ENCODE measurements around the gene POLH. TPM values are rescaled to one million over a fixed set of nuclear protein-coding genes. Genes with fewer than 3 reads are reported as not detected.

Gene POLH
- total RNA-seq, 1 experiment from 2014 or later = 8.2 TPM

DNA sequence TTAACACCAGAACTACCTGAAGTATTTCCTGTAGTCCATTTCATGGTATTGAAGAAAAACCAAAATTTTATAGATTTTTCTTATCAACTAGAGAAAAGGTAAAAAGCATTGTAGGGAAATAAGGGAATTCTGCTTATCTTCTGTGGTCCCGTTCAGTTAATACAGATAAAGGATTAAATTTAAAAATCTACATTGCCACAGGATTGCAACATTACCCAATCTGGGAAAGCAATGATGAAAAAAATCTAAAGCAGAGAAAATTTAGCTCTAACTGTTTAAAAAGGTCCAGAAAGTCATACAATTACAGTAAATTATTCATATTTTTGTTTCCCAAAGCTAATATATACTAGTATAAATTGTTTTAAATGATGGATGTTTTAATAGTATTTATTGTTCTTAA is 18.0 kb downstream of the POLH start:
- POLR2A ChIA-PET (ENCODE audit: unreplicated experiment) = no interaction called here
- no peak for ATAC-seq
- no peaks in the 10 kb centered on the region for H3K9me2 ChIP-seq (replicated peaks; ENCODE audit: low read length)
- no peak for DNase-seq
- H3K4me3 ChIP-seq (ENCODE audit: low read length) = no peak overlapping the region
- no peaks in the 10 kb centered on the region for H3K4me1 ChIP-seq (ENCODE audit: insufficient read depth, low read length)
- H3F3A ChIP-seq (ENCODE audit: low read length, unreplicated experiment) = no peaks in the 10 kb centered on the region
- H4K20me1 ChIP-seq (ENCODE audit: low read length) = no peaks in the 10 kb centered on the region
- no peaks in the 10 kb centered on the region for H3K9me3 ChIP-seq (ENCODE audit: low read length)
- no peaks in the 10 kb centered on the region for H3K79me2 ChIP-seq (ENCODE audit: low read length)
- H3K36me3 ChIP-seq (ENCODE audit: low read depth, low read length) = peaks cover 9% of the 10 kb centered on the region
- BruUV-seq (replicated peaks) = no TSS peak
- H3K27me3 ChIP-seq (ENCODE audit: low read length) = no peaks in the 10 kb centered on the region
- H3K27ac ChIP-seq (ENCODE audit: low read length) = no peak overlapping the region
- no peak for TF ChIP-seq EZH2phosphoT487 (IDR thresholded peaks at IDR 0.05; ENCODE audit: borderline replicate concordance, low read length)
- H3K4me2 ChIP-seq (ENCODE audit: low read length) = no peak overlapping the region
- CTCF ChIA-PET = no interaction called here
- intact Hi-C loops (cut with micrococcal nuclease) = no loop called here
- H3K9ac ChIP-seq (ENCODE audit: low read length) = no peak overlapping the region
- no peak overlapping the region for H2AFZ ChIP-seq (ENCODE audit: low read length)

DNA sequence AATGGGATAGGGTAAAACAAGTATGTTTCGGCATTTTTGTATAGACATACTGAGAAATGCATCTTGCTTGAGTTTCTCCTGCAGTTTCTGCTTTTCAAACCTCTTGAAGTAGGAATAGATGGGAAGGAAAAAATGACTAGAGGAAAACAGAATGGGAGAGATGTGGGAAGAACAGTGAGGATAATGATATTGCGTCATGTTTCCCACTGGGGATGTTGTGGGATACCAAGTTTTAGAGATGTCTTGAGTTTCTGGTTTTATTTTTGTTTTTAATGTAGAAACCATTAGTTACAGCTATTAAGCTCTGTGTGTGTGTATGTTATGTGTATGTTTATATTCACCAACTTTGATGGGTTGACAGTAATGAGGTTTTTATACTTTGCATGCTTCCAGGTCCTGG is 24.6 kb downstream of the POLH start:
- peaks cover 18% of the 10 kb centered on the region for H3K36me3 ChIP-seq (ENCODE audit: low read depth, low read length)
- H2AFZ ChIP-seq (ENCODE audit: low read length) = no peak overlapping the region
- BruUV-seq (replicated peaks) = no TSS peak
- ChIA-PET CTCF (no interaction called here), POLR2A (ENCODE audit: unreplicated experiment) (no interaction called here)
- no peaks in the 10 kb centered on the region for H4K20me1 ChIP-seq (ENCODE audit: low read length)
- no peak overlapping the region for H3K4me3 ChIP-seq (ENCODE audit: low read length)
- intact Hi-C loops (cut with micrococcal nuclease) = no loop called here
- H3K79me2 ChIP-seq (ENCODE audit: low read length) = no peaks in the 10 kb centered on the region
- no peaks in the 10 kb centered on the region for H3K27me3 ChIP-seq (ENCODE audit: low read length)
- peaks cover 8% of the 10 kb centered on the region; the same call in 1 of the 2 replicates for H3K4me1 ChIP-seq (ENCODE audit: insufficient read depth, low read length)
- H3K4me2 ChIP-seq (ENCODE audit: low read length) = no peak overlapping the region
- no peak overlapping the region for H3K9ac ChIP-seq (ENCODE audit: low read length)
- ATAC-seq (no peak), DNase-seq (no peak)
- H3K27ac ChIP-seq (ENCODE audit: low read length) = no peak overlapping the region
- TF ChIP-seq EZH2phosphoT487 (IDR thresholded peaks at IDR 0.05; ENCODE audit: borderline replicate concordance, low read length) (no peak), EZH2 (IDR thresholded peaks at IDR 0.05; ENCODE audit: low read length, unreplicated experiment) (no peak)
- TF ChIP-seq, protein P1, sequence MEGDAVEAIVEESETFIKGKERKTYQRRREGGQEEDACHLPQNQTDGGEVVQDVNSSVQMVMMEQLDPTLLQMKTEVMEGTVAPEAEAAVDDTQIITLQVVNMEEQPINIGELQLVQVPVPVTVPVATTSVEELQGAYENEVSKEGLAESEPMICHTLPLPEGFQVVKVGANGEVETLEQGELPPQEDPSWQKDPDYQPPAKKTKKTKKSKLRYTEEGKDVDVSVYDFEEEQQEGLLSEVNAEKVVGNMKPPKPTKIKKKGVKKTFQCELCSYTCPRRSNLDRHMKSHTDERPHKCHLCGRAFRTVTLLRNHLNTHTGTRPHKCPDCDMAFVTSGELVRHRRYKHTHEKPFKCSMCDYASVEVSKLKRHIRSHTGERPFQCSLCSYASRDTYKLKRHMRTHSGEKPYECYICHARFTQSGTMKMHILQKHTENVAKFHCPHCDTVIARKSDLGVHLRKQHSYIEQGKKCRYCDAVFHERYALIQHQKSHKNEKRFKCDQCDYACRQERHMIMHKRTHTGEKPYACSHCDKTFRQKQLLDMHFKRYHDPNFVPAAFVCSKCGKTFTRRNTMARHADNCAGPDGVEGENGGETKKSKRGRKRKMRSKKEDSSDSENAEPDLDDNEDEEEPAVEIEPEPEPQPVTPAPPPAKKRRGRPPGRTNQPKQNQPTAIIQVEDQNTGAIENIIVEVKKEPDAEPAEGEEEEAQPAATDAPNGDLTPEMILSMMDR (conservative IDR thresholded peaks at IDR 0.05; ENCODE audit: low read depth, low read length) = no peak
- H3K9me3 ChIP-seq (ENCODE audit: low read length) = no peaks in the 10 kb centered on the region
- H3K9me2 ChIP-seq (replicated peaks; ENCODE audit: low read length) = no peaks in the 10 kb centered on the region
- H3F3A ChIP-seq (ENCODE audit: low read length, unreplicated experiment) = no peaks in the 10 kb centered on the region

DNA sequence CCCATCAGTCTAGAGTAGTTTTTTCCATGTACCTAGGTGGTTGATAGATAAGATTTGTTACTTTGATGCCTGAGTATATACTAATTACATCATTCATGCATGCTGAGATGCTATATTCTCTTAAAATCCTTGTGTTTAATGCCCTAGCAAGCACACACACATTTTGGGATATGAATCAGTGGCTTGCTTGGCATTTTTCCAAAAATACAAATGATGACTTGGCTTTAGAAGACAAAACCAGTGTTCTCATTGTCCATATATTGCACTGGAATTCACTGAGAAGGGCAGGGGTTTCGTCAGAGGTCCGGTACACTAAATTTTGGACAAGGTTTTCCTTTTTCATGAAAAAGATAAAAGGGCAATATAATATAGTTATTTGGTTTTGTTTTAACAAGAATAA is 28.2 kb downstream of the POLH start:
- no TSS peak for BruUV-seq (replicated peaks)
- Histone ChIP-seq H3K79me2 (ENCODE audit: low read length) (no peaks in the 10 kb centered on the region), H3K4me3 (ENCODE audit: low read length) (no peak overlapping the region), H3K9me2 (replicated peaks; ENCODE audit: low read length) (no peaks in the 10 kb centered on the region), H3K36me3 (ENCODE audit: low read depth, low read length) (peaks cover 21% of the 10 kb centered on the region), H3F3A (ENCODE audit: low read length, unreplicated experiment) (no peaks in the 10 kb centered on the region), H2AFZ (ENCODE audit: low read length) (no peak overlapping the region), H3K27ac (ENCODE audit: low read length) (no peak overlapping the region), H3K4me1 (ENCODE audit: insufficient read depth, low read length) (peaks cover 8% of the 10 kb centered on the region; the same call in 1 of the 2 replicates), H4K20me1 (ENCODE audit: low read length) (no peaks in the 10 kb centered on the region), H3K4me2 (ENCODE audit: low read length) (no peak overlapping the region), H3K9ac (ENCODE audit: low read length) (no peak overlapping the region), H3K9me3 (ENCODE audit: low read length) (no peaks in the 10 kb centered on the region), H3K27me3 (ENCODE audit: low read length) (no peaks in the 10 kb centered on the region)
- ChIA-PET CTCF (no interaction called here), POLR2A (ENCODE audit: unreplicated experiment) (no interaction called here)
- ATAC-seq (0 out of 2 replicates have a peak, but pooled peaks have one; percentile 25), DNase-seq (peak; percentile 75)
- TF ChIP-seq, protein P1 (conservative IDR thresholded peaks at IDR 0.05; ENCODE audit: low read depth, low read length) = no peak
- TF ChIP-seq EZH2 (IDR thresholded peaks at IDR 0.05; ENCODE audit: low read length, unreplicated experiment) (no peak), EZH2phosphoT487 (IDR thresholded peaks at IDR 0.05; ENCODE audit: borderline replicate concordance, low read length) (no peak)
- intact Hi-C loops (cut with micrococcal nuclease) = no loop called here
